Transverse colon (tissue), 4 donors: ENCODE data around the gene RHBDL1. TPM values are rescaled to one million over a fixed set of nuclear protein-coding genes. Genes with fewer than 3 reads are reported as not detected.
A peak's percentile ranks its signal among the peaks of the same experiment; 100 is the strongest.

ENCODE experiments used
- DNase-seq: peaks from one replicate; pipeline ENCODE4 v3.0.0-alpha.2; 2019
- H3K27ac ChIP-seq, 4 donors: fragments of 200-600 bp; sonication (generic); 2 replicates each; pipeline ENCODE4 v1.5.1; 2016 to 2018; ENCODE audit warnings: inconsistent platforms in 4 of 4
- H3K27me3 ChIP-seq: fragments of 200-600 bp; sonication (generic); 2 replicates; pipeline ENCODE4 v1.5.1; 2017; ENCODE audit warnings: inconsistent platforms
- H3K36me3 ChIP-seq, 4 donors: fragments of 200-600 bp; sonication (generic); 2 replicates each; pipeline ENCODE4 v1.5.1; 2017 to 2019; ENCODE audit warnings: inconsistent platforms in 4 of 4
- H3K4me1 ChIP-seq, 4 donors: fragments of 200-600 bp; sonication (generic); 2 replicates each; pipeline ENCODE4 v1.5.1; 2017 to 2020; ENCODE audit warnings: inconsistent platforms in 4 of 4
- H3K4me3 ChIP-seq, 4 donors: fragments of 200-600 bp; sonication (generic); 1 replicate in 1 of 4; 2 replicates in 3 of 4; pipeline versions ENCODE4 v1.5.1 to v1.6.1; 2017 to 2019; ENCODE audit warnings: inconsistent platforms in 4 of 4
- H3K9me3 ChIP-seq, 2 donors: fragments of 200-600 bp; sonication (generic); 2 replicates each; pipeline ENCODE4 v1.5.1; 2017 to 2019; ENCODE audit warnings: inconsistent platforms in 2 of 2
- EP300 ChIP-seq: sonication (generic); formaldehyde crosslinking; IDR thresholded peaks from one replicate; pipeline ENCODE4 v1.6.1; 2017; ENCODE audit warnings: antibody characterized with exemption, low read depth
- POLR2A ChIP-seq: fragments of 450-650 bp; IDR thresholded peaks from one replicate; pipeline ENCODE4 v1.6.1; 2016; ENCODE audit warnings: antibody characterized with exemption, mild to moderate bottlenecking, moderate library complexity
- POLR2AphosphoS5 ChIP-seq, 3 donors: sonication (generic); formaldehyde crosslinking; IDR thresholded peaks; one replicate each; pipeline ENCODE4 v1.6.1; 2016; ENCODE audit warnings: antibody characterized with exemption in 3 of 3
- WGBS, 2 donors: methylation state at CpG; one replicate each; pipeline ENCODE4 v1.1.5; 2018; ENCODE audit warnings: low coverage in 1 of 2; 5-methylcytosine and 5-hydroxymethylcytosine counted together
- in situ Hi-C, 4 donors: fragments of 200-750 bp; cut with MboI; loops; one replicate each; pipeline versions ENCODE4 v1.15.0 to v1.15.1; 2017; ENCODE audit warnings: low sequenced_read_pairs in 3 of 4, low pct_ligation_motif_present in 1 of 4, low pct_unique_long_range_greater_than_20kb in 1 of 4
- intact Hi-C: fragments of 100-400 bp; cut with DNase I; formaldehyde crosslinking; loops from one replicate; pipeline ENCODE4 v1.15.1; 2023; ENCODE audit warnings: low total_unique reads
- total RNA-seq, 4 donors: library from RNA; depleted of rRNA; stranded (reverse); fragments of >200 nt; gene quantifications; one replicate each; pipeline ENCODE4 v1.1.0, GENCODE V29; 2016
- TF ChIP-seq, protein P1 (sequence below), 5 experiments: fragments of 200-600 bp in 3 of 5; fragments of 450-650 bp in 2 of 5; sonication (generic) in 3 of 5; IDR thresholded peaks; 1 replicate in 2 of 5; 2 replicates in 3 of 5; pipeline ENCODE4 v1.5.1; 2016 to 2017; ENCODE audit warnings: antibody characterized with exemption in 5 of 5, inconsistent platforms in 3 of 5, mild to moderate bottlenecking in 2 of 5, moderate library complexity in 1 of 5

RHBDL1 gene
- total RNA-seq, 4 donors from 2014 or later: 1.8 to 39.3 (median 8.1) TPM

DNA sequence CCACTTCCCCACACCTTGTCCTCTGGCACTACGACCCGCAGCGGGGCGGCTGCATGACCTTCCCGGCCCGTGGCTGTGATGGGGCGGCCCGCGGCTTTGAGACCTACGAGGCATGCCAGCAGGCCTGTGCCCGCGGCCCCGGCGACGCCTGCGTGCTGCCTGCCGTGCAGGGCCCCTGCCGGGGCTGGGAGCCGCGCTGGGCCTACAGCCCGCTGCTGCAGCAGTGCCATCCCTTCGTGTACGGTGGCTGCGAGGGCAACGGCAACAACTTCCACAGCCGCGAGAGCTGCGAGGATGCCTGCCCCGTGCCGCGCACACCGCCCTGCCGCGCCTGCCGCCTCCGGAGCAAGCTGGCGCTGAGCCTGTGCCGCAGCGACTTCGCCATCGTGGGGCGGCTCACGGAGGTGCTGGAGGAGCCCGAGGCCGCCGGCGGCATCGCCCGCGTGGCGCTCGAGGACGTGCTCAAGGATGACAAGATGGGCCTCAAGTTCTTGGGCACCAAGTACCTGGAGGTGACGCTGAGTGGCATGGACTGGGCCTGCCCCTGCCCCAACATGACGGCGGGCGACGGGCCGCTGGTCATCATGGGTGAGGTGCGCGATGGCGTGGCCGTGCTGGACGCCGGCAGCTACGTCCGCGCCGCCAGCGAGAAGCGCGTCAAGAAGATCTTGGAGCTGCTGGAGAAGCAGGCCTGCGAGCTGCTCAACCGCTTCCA lies 42.0 kb upstream of the RHBDL1 start:
- no peak overlapping the region for H3K4me3 ChIP-seq
- no peaks in the 10 kb centered on the region for H3K36me3 ChIP-seq
- intact Hi-C loops (no loop called here), in situ Hi-C loops (no loop called here)
- TF ChIP-seq POLR2AphosphoS5 (IDR thresholded peaks at IDR 0.05) (no peak), EP300 (no peak), POLR2A (no peak)
- TF ChIP-seq, protein P1, sequence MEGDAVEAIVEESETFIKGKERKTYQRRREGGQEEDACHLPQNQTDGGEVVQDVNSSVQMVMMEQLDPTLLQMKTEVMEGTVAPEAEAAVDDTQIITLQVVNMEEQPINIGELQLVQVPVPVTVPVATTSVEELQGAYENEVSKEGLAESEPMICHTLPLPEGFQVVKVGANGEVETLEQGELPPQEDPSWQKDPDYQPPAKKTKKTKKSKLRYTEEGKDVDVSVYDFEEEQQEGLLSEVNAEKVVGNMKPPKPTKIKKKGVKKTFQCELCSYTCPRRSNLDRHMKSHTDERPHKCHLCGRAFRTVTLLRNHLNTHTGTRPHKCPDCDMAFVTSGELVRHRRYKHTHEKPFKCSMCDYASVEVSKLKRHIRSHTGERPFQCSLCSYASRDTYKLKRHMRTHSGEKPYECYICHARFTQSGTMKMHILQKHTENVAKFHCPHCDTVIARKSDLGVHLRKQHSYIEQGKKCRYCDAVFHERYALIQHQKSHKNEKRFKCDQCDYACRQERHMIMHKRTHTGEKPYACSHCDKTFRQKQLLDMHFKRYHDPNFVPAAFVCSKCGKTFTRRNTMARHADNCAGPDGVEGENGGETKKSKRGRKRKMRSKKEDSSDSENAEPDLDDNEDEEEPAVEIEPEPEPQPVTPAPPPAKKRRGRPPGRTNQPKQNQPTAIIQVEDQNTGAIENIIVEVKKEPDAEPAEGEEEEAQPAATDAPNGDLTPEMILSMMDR (IDR thresholded peaks at IDR 0.05): no peak
- no peaks in the 10 kb centered on the region for H3K9me3 ChIP-seq
- no peak overlapping the region for H3K27ac ChIP-seq
- H3K4me1 ChIP-seq: peaks cover 11 to 33% (median 28%) of the 10 kb centered on the region in 4 donors
- DNase-seq: no peak
- no peaks in the 10 kb centered on the region for H3K27me3 ChIP-seq
- 98 to 100% methylated on average over 2 to 64 of the region's 74 CpGs for WGBS, 2 donors

DNA sequence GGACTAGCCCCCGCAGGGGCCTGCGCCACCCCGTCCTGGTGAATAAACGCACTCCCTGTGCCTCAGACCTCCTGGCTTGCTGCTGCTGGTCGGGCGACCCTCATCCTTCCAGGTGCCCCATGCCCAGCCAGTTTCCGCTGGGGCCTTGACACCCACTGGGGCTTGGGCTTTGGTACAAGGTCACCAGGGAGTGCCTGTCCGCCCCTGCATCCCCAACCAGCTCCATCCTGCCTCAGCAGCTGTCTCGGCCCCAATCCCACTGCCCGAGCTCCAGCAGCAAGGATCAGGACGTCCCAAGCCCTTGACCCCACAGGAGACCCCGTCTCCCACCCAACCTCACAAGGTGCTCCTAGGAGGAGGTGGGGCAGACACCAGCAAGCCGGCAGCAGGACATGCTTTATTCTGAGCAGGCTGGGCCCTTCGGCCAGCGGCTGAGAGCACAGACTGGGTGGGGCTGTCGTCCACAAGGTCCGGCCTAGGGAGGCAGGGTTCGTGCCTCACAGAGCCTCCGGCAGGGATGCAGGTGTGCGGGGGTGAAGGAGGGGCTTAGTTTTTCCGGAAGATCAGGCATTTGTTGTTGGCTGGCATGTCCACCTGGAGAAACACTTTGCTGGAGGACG lies 41.3 kb upstream of the RHBDL1 start:
- Histone ChIP-seq H3K36me3 (no peaks in the 10 kb centered on the region), H3K9me3 (no peaks in the 10 kb centered on the region), H3K27me3 (no peaks in the 10 kb centered on the region), H3K27ac (no peak overlapping the region), H3K4me1 (peaks cover 11 to 33% (median 28%) of the 10 kb centered on the region in 4 donors), H3K4me3 (no peak overlapping the region)
- DNase-seq: no peak
- WGBS, 2 donors: 89% methylated on average over 22 of the region's 22 CpGs; no CpG with 5 or more reads in 1 of the 2 donors
- in situ Hi-C loops (no loop called here), intact Hi-C loops (no loop called here)
- TF ChIP-seq EP300 (no peak), POLR2A (no peak), POLR2AphosphoS5 (IDR thresholded peaks at IDR 0.05) (no peak)
- TF ChIP-seq, protein P1 (IDR thresholded peaks at IDR 0.05): no peak

DNA sequence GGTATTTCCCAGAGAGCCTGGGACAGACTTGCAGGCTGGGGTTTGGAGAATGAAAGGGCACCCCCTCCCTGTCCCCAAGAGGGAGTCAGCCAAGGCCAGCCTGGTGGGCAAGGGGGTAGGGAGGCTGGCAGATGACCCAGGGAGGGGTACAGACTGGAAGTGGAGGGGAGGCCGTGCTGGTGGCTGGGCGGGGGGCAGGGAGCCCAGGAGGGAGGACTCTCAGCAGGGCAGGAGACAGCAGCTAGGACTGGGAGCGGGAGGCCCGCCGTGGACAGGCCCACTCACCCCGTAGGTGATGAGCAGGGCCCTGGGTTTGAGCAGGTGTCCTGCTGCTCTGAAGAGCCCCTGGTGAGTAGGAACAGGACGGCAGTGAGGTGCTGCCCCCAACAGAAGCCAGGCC lies 40.5 kb upstream of the RHBDL1 start:
- Histone ChIP-seq H3K9me3 (no peaks in the 10 kb centered on the region), H3K27me3 (no peaks in the 10 kb centered on the region), H3K27ac (no peak overlapping the region), H3K36me3 (no peaks in the 10 kb centered on the region), H3K4me1 (peaks cover 11 to 29% (median 28%) of the 10 kb centered on the region in 4 donors), H3K4me3 (peak overlapping the region in 1 of 4 donors; percentile 77)
- 76% methylated on average over 7 of the region's 7 CpGs; no CpG with 5 or more reads in 1 of the 2 donors for WGBS, 2 donors
- TF ChIP-seq EP300 (no peak), POLR2A (no peak), POLR2AphosphoS5 (IDR thresholded peaks at IDR 0.05) (no peak)
- TF ChIP-seq, protein P1 (IDR thresholded peaks at IDR 0.05): no peak
- DNase-seq: no peak
- in situ Hi-C loops (no loop called here), intact Hi-C loops (no loop called here)

DNA sequence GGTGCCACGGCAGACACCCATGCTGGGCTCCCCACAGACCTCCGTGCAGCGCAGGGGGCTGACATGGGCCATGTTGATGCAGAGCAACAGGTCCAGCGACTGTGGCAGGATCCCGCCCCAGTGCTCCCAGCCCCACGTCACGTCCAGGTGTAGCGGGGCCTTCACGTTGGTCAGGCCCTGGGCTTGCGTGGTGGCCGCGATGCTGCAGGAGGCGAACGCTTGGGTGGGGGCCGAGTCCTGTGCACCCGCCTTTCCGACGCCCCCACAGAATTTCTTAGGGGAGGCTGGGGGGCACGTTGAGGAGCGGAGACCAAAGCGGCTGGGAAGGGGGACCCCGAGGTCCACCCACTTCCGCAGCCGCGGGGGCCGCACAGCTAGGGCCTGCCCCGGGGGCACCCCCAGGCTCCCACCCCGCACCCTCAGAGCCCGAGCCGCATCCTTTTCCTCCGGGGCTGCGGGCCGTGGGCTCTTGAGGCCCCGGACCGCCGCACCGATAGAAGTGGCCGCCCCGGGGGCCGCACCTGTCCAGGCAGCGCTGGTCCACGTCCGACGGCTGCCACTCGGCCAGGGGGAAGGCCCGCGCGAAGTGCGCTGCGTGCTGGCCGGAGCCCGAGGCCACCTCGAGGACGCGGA lies 39.8 kb upstream of the RHBDL1 start:
- no peak for DNase-seq
- in situ Hi-C loops (no loop called here), intact Hi-C loops (loop anchor here (1.0 kb wide), 1 partner anchor 46 kb away; no protein-coding TSS in a partner anchor)
- Histone ChIP-seq H3K4me3 (peak overlapping the region; percentile 73 to 94 (median 79)), H3K9me3 (no peaks in the 10 kb centered on the region), H3K27ac (peak overlapping the region; percentile 96 to 100 (median 98)), H3K27me3 (no peaks in the 10 kb centered on the region), H3K4me1 (peaks cover 11 to 25% (median 24%) of the 10 kb centered on the region in 4 donors), H3K36me3 (no peaks in the 10 kb centered on the region)
- 3% methylated on average over 41 of the region's 55 CpGs; no CpG with 5 or more reads in 1 of the 2 donors for WGBS, 2 donors
- TF ChIP-seq POLR2AphosphoS5 (IDR thresholded peaks at IDR 0.05) (no peak), EP300 (no peak), POLR2A (no peak)
- TF ChIP-seq, protein P1 (IDR thresholded peaks at IDR 0.05): no peak
